GM12878 (cell line): Measurements from ENCODE around the gene GPC3. TPM values are rescaled to one million over a fixed set of nuclear protein-coding genes. Genes with fewer than 3 reads are reported as not detected.

Source experiments
- ATAC-seq: fragments of 200-7000 bp; cut with Tn5 transposase; 3 replicates; pipeline ENCODE4 v1.9.1; 2020; ENCODE audit warnings: mild to moderate bottlenecking, moderate library complexity
- BruUV-seq: library from RNA; stranded (reverse); fragments of 400-500 nt; replicated peaks from 2 replicates; lab custom pipeline; 2021; lab: Mats Ljungman, UMichigan
- CTCF ChIA-PET: fragments of 300-600 bp; sonication (Branson Sonifier 250); formaldehyde crosslinking; extraction: SDS; loops from one replicate; lab custom pipeline; 2021; ENCODE audit warnings: inconsistent platforms; lab: Yijun Ruan, JAX
- POLR2A ChIA-PET: fragments of 350-600 bp; formaldehyde crosslinking; extraction: SDS; loops from one replicate; lab custom pipeline; 2021; ENCODE audit warnings: inconsistent platforms; lab: Charles Lee
- RAD21 ChIA-PET: fragments of 300-600 bp; sonication (Branson Sonifier 250); formaldehyde crosslinking; loops from one replicate; lab custom pipeline; 2023; ENCODE audit warnings: antibody characterized with exemption; ENCODE audit not compliant: unreplicated experiment; lab: Charles Lee
- SMC1A ChIA-PET: fragments of 300-600 bp; sonication (Branson Sonifier 250); formaldehyde crosslinking; loops from one replicate; lab custom pipeline; 2023; ENCODE audit not compliant: unreplicated experiment, uncharacterized antibody; lab: Charles Lee
- DNase-seq: peaks from one replicate; pipeline ENCODE4 v3.0.0-alpha.2; 2011; ENCODE audit warnings: low read depth, low spot score
- FAIRE-seq: peaks from 3 replicates; lab custom pipeline; 2011; peaks lifted over from hg19 to GRCh38; lab: Jason Lieb, UNC
- H2AFZ ChIP-seq: 2 replicates; pipeline ENCODE4 v1.6.0; 2011; ENCODE audit warnings: low read depth, low read length, control low read depth; ENCODE audit not compliant: control insufficient read depth
- H3K27ac ChIP-seq: 2 replicates; pipeline ENCODE4 v1.5.1; 2011; ENCODE audit warnings: control low read depth; ENCODE audit not compliant: control insufficient read depth, insufficient read depth
- H3K27me3 ChIP-seq, 2 experiments: replicated peaks in 1 of 2; 2 replicates each; pipeline versions ENCODE4 v1.6.0 to v1.6.1; 2011; ENCODE audit warnings: low read length in 1 of 2; ENCODE audit not compliant: control insufficient read depth in 2 of 2, insufficient read depth in 2 of 2
- H3K36me3 ChIP-seq, 2 experiments: 2 replicates each; pipeline ENCODE4 v1.5.1; 2011; ENCODE audit warnings: low read length in 1 of 2; ENCODE audit not compliant: control insufficient read depth in 2 of 2, insufficient read depth in 2 of 2
- H3K4me1 ChIP-seq: 2 replicates; pipeline ENCODE4 v1.6.1; 2011; ENCODE audit warnings: mild to moderate bottlenecking, low read length, moderate library complexity, mixed read lengths; ENCODE audit not compliant: control insufficient read depth, insufficient read depth
- H3K4me2 ChIP-seq: 2 replicates; pipeline ENCODE4 v1.6.0; 2011; ENCODE audit warnings: control low read depth; ENCODE audit not compliant: control insufficient read depth, insufficient read depth
- H3K4me3 ChIP-seq: fragments of 200-600 bp; sonication (generic); 2 replicates; pipeline ENCODE4 v1.5.1; 2016
- H3K79me2 ChIP-seq: 2 replicates; pipeline ENCODE4 v1.6.0; 2011; ENCODE audit warnings: low read length; ENCODE audit not compliant: control insufficient read depth, insufficient read depth
- H3K9ac ChIP-seq: 2 replicates; pipeline ENCODE4 v1.8.0; 2011; ENCODE audit warnings: low read length, control low read depth, mixed read lengths; ENCODE audit not compliant: control insufficient read depth, insufficient read depth
- H3K9me3 ChIP-seq: replicated peaks from 3 replicates; pipeline ENCODE4 v1.5.1; 2011; ENCODE audit warnings: mild to moderate bottlenecking, low read length; ENCODE audit not compliant: control insufficient read depth, insufficient read depth
- H4K20me1 ChIP-seq: 2 replicates; pipeline ENCODE4 v1.6.0; 2011; ENCODE audit not compliant: control insufficient read depth, insufficient read depth
- ASH2L ChIP-seq: fragments of 300-600, 200-600 bp; sonication (generic); IDR thresholded peaks from 2 replicates; pipeline ENCODE4 v1.6.1; 2017; ENCODE audit warnings: low read depth, mild to moderate bottlenecking, borderline replicate concordance
- BACH1 ChIP-seq: fragments of 450-650 bp; IDR thresholded peaks from 2 replicates; pipeline ENCODE4 v1.6.1; 2017; ENCODE audit warnings: mild to moderate bottlenecking, borderline replicate concordance
- BCL11A ChIP-seq: IDR thresholded peaks from 2 replicates; pipeline ENCODE4 v1.6.1; 2011; ENCODE audit warnings: low read depth, low read length
- BCL3 ChIP-seq: IDR thresholded peaks from 2 replicates; pipeline ENCODE4 v1.6.1; 2011; ENCODE audit warnings: borderline replicate concordance, low read depth, mild to moderate bottlenecking, moderate library complexity, low read length; ENCODE audit not compliant: insufficient read depth, poor library complexity, severe bottlenecking
- BCLAF1 ChIP-seq: fragments of 450-650 bp; IDR thresholded peaks from 2 replicates; pipeline ENCODE4 v1.6.1; 2017; ENCODE audit warnings: antibody characterized with exemption, mild to moderate bottlenecking, moderate library complexity
- BRCA1 ChIP-seq: IDR thresholded peaks from 2 replicates; pipeline ENCODE4 v1.6.1; 2011; ENCODE audit warnings: low read depth, low read length, improper control_type of control experiment
- CHD1 ChIP-seq: IDR thresholded peaks from 2 replicates; pipeline ENCODE4 v1.6.1; 2012; ENCODE audit warnings: low read depth, low read length, improper control_type of control experiment
- IRF3 ChIP-seq: fragments of 450-650 bp; IDR thresholded peaks from 2 replicates; pipeline ENCODE4 v1.6.1; 2014; ENCODE audit warnings: mild to moderate bottlenecking
- IRF5 ChIP-seq: fragments of 450-650 bp; IDR thresholded peaks from 2 replicates; pipeline ENCODE4 v1.6.1; 2017; ENCODE audit warnings: borderline replicate concordance
- LARP7 ChIP-seq: fragments of 450-650 bp; IDR thresholded peaks from 2 replicates; pipeline ENCODE4 v1.6.1; 2017; ENCODE audit warnings: mild to moderate bottlenecking
- SMAD5 ChIP-seq: IDR thresholded peaks from 2 replicates; pipeline ENCODE4 v1.6.1; 2016; ENCODE audit warnings: antibody characterized with exemption, low read depth
- ZSCAN29 ChIP-seq: fragments of 450-650 bp; IDR thresholded peaks from 2 replicates; pipeline ENCODE4 v1.6.1; 2017; ENCODE audit warnings: mild to moderate bottlenecking, moderate library complexity
- WGBS: methylation state at CpG from one replicate; pipeline ENCODE4 v1.1.6; 2016; ENCODE audit warnings: low lambda C conversion rate; ENCODE audit not compliant: insufficient replicate concordance, insufficient coverage; ENCODE audit errors: missing lambda C conversion rate; 5-methylcytosine and 5-hydroxymethylcytosine counted together
- in situ Hi-C: fragments of 300-500 bp; cut with MboI; formaldehyde crosslinking; loops from 9 replicates; pipeline ENCODE4 v1.14.3; 2018; ENCODE audit warnings: mixed read lengths
- intact Hi-C: fragments of 100-400 bp; cut with micrococcal nuclease; formaldehyde crosslinking; loops from one replicate; pipeline ENCODE4 v1.14.2; 2022; ENCODE audit not compliant: unreplicated experiment
- polyA plus RNA-seq, 11 experiments: library from polyadenylated mRNA; depleted of rRNA in 4 of 11; unstranded in 6 of 11; stranded (reverse) in 5 of 11; fragments of >200 nt; fragmentation: Nextera tagmentation in 4 of 11; fragmentation: Illumina TruSeq in 1 of 11; extraction: Ambion mirVana in 4 of 11; extraction: Trizol in 1 of 11; gene quantifications; 1 replicate in 1 of 11; 2 replicates in 10 of 11; pipeline versions ENCODE4 v1.2.1 to v1.2.3, GENCODE V29; 2011 to 2016; ENCODE audit warnings: inconsistent platforms in 2 of 11, missing spikeins in 2 of 11, low read depth in 1 of 11
- total RNA-seq, 4 experiments: library from RNA; depleted of rRNA in 3 of 4; stranded (reverse); fragments of >200 nt in 3 of 4; fragmentation: Illumina TruSeq in 1 of 4; extraction: Trizol in 1 of 4; gene quantifications; 2 replicates each; pipeline versions ENCODE4 v1.2.1 to v1.2.3, GENCODE V29; 2013 to 2021
- TF ChIP-seq, protein P1 (sequence below): IDR thresholded peaks from 2 replicates; pipeline ENCODE4 v1.6.1; 2012; ENCODE audit warnings: low read depth, low read length, improper control_type of control experiment
- TF ChIP-seq, protein P2 (sequence below): fragments of 450-650 bp; IDR thresholded peaks from 2 replicates; pipeline ENCODE4 v1.6.1; 2018; ENCODE audit warnings: mild to moderate bottlenecking, low read depth, moderate library complexity; ENCODE audit not compliant: partially characterized antibody

The GPC3 gene
- total and polyA plus RNA-seq, 10 of the 15 experiments (the other 5 are each of a cell fraction or from before 2014, with no cell fraction given) = 0.09 to 0.82 TPM; not detected in 8

DNA sequence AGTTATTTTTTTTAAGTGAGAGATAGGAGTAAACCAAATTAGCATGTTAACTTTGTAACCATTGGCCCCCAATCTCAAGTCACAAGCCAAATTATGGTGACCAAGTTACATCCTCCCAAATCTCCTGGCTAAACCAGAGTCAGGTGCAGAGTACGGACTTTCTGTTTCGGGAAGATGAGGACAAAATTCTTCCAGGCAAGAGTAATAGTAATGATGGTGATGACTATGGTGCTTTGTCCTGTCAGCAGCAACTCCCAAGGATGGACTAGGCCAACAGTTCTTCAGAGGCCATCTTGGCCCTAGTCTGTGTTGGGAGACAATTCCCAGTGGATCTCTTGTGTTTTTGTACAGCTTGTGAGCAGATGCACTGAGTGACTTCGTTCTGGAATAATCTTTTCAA lies 148.8 kb downstream of the GPC3 start (continued):
- no peak for TF ChIP-seq CHD1
- TF ChIP-seq BACH1 = no peak
- TF ChIP-seq BRCA1 = no peak
- TF ChIP-seq BCL3 = no peak
- TF ChIP-seq ZSCAN29 = no peak
- TF ChIP-seq ASH2L = no peak
- TF ChIP-seq, protein P1, sequence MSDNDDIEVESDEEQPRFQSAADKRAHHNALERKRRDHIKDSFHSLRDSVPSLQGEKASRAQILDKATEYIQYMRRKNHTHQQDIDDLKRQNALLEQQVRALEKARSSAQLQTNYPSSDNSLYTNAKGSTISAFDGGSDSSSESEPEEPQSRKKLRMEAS = no peak
- TF ChIP-seq, protein P2, sequence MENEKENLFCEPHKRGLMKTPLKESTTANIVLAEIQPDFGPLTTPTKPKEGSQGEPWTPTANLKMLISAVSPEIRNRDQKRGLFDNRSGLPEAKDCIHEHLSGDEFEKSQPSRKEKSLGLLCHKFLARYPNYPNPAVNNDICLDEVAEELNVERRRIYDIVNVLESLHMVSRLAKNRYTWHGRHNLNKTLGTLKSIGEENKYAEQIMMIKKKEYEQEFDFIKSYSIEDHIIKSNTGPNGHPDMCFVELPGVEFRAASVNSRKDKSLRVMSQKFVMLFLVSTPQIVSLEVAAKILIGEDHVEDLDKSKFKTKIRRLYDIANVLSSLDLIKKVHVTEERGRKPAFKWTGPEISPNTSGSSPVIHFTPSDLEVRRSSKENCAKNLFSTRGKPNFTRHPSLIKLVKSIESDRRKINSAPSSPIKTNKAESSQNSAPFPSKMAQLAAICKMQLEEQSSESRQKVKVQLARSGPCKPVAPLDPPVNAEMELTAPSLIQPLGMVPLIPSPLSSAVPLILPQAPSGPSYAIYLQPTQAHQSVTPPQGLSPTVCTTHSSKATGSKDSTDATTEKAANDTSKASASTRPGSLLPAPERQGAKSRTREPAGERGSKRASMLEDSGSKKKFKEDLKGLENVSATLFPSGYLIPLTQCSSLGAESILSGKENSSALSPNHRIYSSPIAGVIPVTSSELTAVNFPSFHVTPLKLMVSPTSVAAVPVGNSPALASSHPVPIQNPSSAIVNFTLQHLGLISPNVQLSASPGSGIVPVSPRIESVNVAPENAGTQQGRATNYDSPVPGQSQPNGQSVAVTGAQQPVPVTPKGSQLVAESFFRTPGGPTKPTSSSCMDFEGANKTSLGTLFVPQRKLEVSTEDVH = no peak

DNA sequence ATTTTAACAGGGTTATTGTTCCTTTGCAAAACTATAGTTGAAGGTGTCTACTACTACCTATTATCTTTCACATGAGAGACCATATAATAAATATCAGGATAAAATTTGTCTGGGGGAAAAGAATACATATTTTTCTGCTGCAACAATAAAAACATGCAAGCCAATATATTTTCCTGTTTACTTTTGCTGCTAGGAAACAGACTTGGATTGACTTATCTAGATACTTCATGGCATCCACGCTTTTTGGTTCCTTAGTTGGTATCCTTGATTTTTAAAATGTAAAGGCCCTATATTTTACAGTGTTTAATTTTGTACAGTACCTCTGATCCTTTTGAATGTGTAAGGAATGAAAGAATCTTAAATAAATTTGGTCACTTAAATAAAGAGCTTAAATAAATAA lies 150.6 kb downstream of the GPC3 start:
- 0% methylated on average over 1 of the region's 1 CpG for WGBS
- Histone ChIP-seq H3K79me2 (no peaks in the 10 kb centered on the region), H3K27me3 (no peaks in the 10 kb centered on the region; a peak in 1 of 4 replicates), H3K9ac (no peak overlapping the region), H3K4me3 (no peak overlapping the region), H2AFZ (no peak overlapping the region), H3K4me2 (no peak overlapping the region), H3K36me3 (no peaks in the 10 kb centered on the region), H3K9me3 (no peaks in the 10 kb centered on the region), H3K27ac (no peak overlapping the region), H3K4me1 (no peaks in the 10 kb centered on the region), H4K20me1 (no peaks in the 10 kb centered on the region)
- POLR2A ChIA-PET = no interaction called here
- SMC1A ChIA-PET = interaction anchor here (0.6 kb wide), 1 partner anchor 37 kb away, joined by 3 read pairs; no protein-coding TSS in a partner anchor
- RAD21 ChIA-PET = no interaction called here
- in situ Hi-C loops = no loop called here
- ATAC-seq = no peak
- DNase-seq = no peak
- CTCF ChIA-PET = interaction anchor here (1.1 kb wide), 1 partner anchor 11 kb away, joined by 3 read pairs; no protein-coding TSS in a partner anchor
- intact Hi-C loops = no loop called here
- no peak for FAIRE-seq
- BruUV-seq = no TSS peak
- no peak for TF ChIP-seq IRF5
- no peak for TF ChIP-seq LARP7
- TF ChIP-seq SMAD5 = no peak
- no peak for TF ChIP-seq BCLAF1
- TF ChIP-seq BCL11A = no peak
- TF ChIP-seq IRF3 = no peak
